Loucy (cell line): Measurements from ENCODE around the gene GATA5.

ENCODE experiments used
- H2AFZ ChIP-seq: fragments of 200-600 bp; sonication (generic); 2 replicates; pipeline ENCODE4 v1.6.0; 2016; ENCODE audit warnings: antibody characterized with exemption, mild to moderate bottlenecking, low read length, moderate library complexity
- H3F3A ChIP-seq: fragments of 200-600 bp; 2 replicates; pipeline ENCODE4 v1.6.0; 2016; ENCODE audit warnings: antibody characterized with exemption, low read depth, mild to moderate bottlenecking
- H3K27me3 ChIP-seq: fragments of 200-600 bp; sonication (generic); 2 replicates; pipeline ENCODE4 v1.6.1; 2014; ENCODE audit warnings: low read length, mild to moderate bottlenecking; ENCODE audit not compliant: insufficient read depth, poor library complexity, severe bottlenecking
- H3K36me3 ChIP-seq: fragments of 200-600 bp; sonication (generic); 2 replicates; pipeline ENCODE4 v1.6.1; 2016; ENCODE audit warnings: low read length; ENCODE audit not compliant: insufficient read depth
- H3K4me1 ChIP-seq: fragments of 200-600 bp; sonication (generic); 2 replicates; pipeline ENCODE4 v1.5.1; 2014; ENCODE audit warnings: low read length, mild to moderate bottlenecking; ENCODE audit not compliant: insufficient read depth, poor library complexity, severe bottlenecking
- H3K4me2 ChIP-seq: fragments of 200-600 bp; sonication (generic); 2 replicates; pipeline ENCODE4 v1.6.0; 2014; ENCODE audit warnings: antibody characterized with exemption, low read length, low read depth, mild to moderate bottlenecking; ENCODE audit not compliant: poor library complexity, severe bottlenecking
- H3K4me3 ChIP-seq: fragments of 200-600 bp; sonication (generic); 2 replicates; pipeline ENCODE4 v1.5.1; 2014; ENCODE audit warnings: low read length, mild to moderate bottlenecking, mixed read lengths; ENCODE audit not compliant: poor library complexity, severe bottlenecking
- H3K79me2 ChIP-seq: fragments of 200-600 bp; sonication (generic); 2 replicates; pipeline ENCODE4 v1.6.1; 2014; ENCODE audit warnings: low read length; ENCODE audit not compliant: insufficient read depth
- H3K9ac ChIP-seq: fragments of 200-600 bp; sonication (generic); 2 replicates; pipeline ENCODE4 v1.6.0; 2014; ENCODE audit warnings: mild to moderate bottlenecking, low read depth, low read length, moderate library complexity; ENCODE audit not compliant: poor library complexity, severe bottlenecking
- H3K9me2 ChIP-seq: fragments of 200-600 bp; sonication (generic); replicated peaks from 2 replicates; pipeline ENCODE4 v1.6.1; 2016; ENCODE audit warnings: low read depth, low read length, mixed read lengths
- H3K9me3 ChIP-seq: fragments of 200-600 bp; sonication (generic); 2 replicates; pipeline ENCODE4 v1.6.1; 2014; ENCODE audit warnings: mild to moderate bottlenecking, antibody characterized with exemption, low read length, low read depth; ENCODE audit not compliant: insufficient read depth
- H4K20me1 ChIP-seq: fragments of 200-600 bp; sonication (generic); 2 replicates; pipeline ENCODE4 v1.6.0; 2014; ENCODE audit warnings: antibody characterized with exemption, low read length, mild to moderate bottlenecking; ENCODE audit not compliant: insufficient read depth, poor library complexity, severe bottlenecking
- CTCF ChIP-seq: fragments of 200-600 bp; sonication (generic); conservative IDR thresholded peaks from 2 replicates; pipeline ENCODE4 v1.5.1; 2014; ENCODE audit warnings: mild to moderate bottlenecking, antibody characterized with exemption, low read length
- EZH2phosphoT487 ChIP-seq: fragments of 200-600 bp; IDR thresholded peaks from 2 replicates; pipeline ENCODE4 v1.6.1; 2018; ENCODE audit warnings: antibody characterized with exemption, mild to moderate bottlenecking, moderate library complexity, borderline replicate concordance

The GATA5 gene

GRCh38 chr20:62464990-62465389 is 10.8 kb downstream of the GATA5 start:
- no peaks in the 10 kb centered on the region for H3K36me3 ChIP-seq
- TF ChIP-seq CTCF = no peak
- no peak for TF ChIP-seq EZH2phosphoT487
- no peak overlapping the region for H3K9ac ChIP-seq
- no peaks in the 10 kb centered on the region for H3K4me1 ChIP-seq
- no peaks in the 10 kb centered on the region for H4K20me1 ChIP-seq
- H3K4me3 ChIP-seq = no peak overlapping the region
- no peaks in the 10 kb centered on the region for H3K9me2 ChIP-seq
- no peaks in the 10 kb centered on the region for H3K79me2 ChIP-seq
- no peaks in the 10 kb centered on the region for H3F3A ChIP-seq
- no peaks in the 10 kb centered on the region for H3K9me3 ChIP-seq
- H3K4me2 ChIP-seq = no peak overlapping the region
- no peaks in the 10 kb centered on the region for H3K27me3 ChIP-seq
- no peak overlapping the region for H2AFZ ChIP-seq

GRCh38 chr20:62464425-62464770 is 11.4 kb downstream of the GATA5 start:
- H3F3A ChIP-seq = no peaks in the 10 kb centered on the region
- no peaks in the 10 kb centered on the region for H3K4me1 ChIP-seq
- no peaks in the 10 kb centered on the region for H3K9me3 ChIP-seq
- H3K79me2 ChIP-seq = no peaks in the 10 kb centered on the region
- no peaks in the 10 kb centered on the region for H3K36me3 ChIP-seq
- H2AFZ ChIP-seq = no peak overlapping the region
- no peaks in the 10 kb centered on the region for H3K9me2 ChIP-seq
- H3K4me3 ChIP-seq = no peak overlapping the region
- H3K4me2 ChIP-seq = no peak overlapping the region
- no peaks in the 10 kb centered on the region for H4K20me1 ChIP-seq
- H3K9ac ChIP-seq = no peak overlapping the region
- no peaks in the 10 kb centered on the region for H3K27me3 ChIP-seq
- no peak for TF ChIP-seq CTCF
- no peak for TF ChIP-seq EZH2phosphoT487

GRCh38 chr20:62463651-62464424 is 12.0 kb downstream of the GATA5 start:
- Histone ChIP-seq H3K4me3 (no peak overlapping the region), H3K4me1 (no peaks in the 10 kb centered on the region), H3K9me2 (no peaks in the 10 kb centered on the region), H3K9ac (no peak overlapping the region), H3K4me2 (no peak overlapping the region), H4K20me1 (no peaks in the 10 kb centered on the region), H2AFZ (no peak overlapping the region), H3K27me3 (no peaks in the 10 kb centered on the region), H3K9me3 (no peaks in the 10 kb centered on the region), H3K36me3 (no peaks in the 10 kb centered on the region), H3K79me2 (no peaks in the 10 kb centered on the region), H3F3A (no peaks in the 10 kb centered on the region)
- TF ChIP-seq CTCF (no peak), EZH2phosphoT487 (no peak)
